ENCODE data around the gene ZNF563. TPM values are rescaled to one million over a fixed set of nuclear protein-coding genes. Genes with fewer than 3 reads are reported as not detected.

The ZNF563 gene
- not detected in 5 replicates for total RNA-seq (2022; extraction: Qiagen RNA extraction; ENCODE audit: low read depth)

GRCh38 chr19:12333162-12334159 is at the start of gene ZNF563:
TSS of gene ZNF563 (minus strand) at chr19:12333633. CDS start at chr19:12333482, 151 bp downstream.

GRCh38 chr19:12365236-12366162 is 32.1 kb upstream of the ZNF563 start, which contains the start of gene ZNF442:
TSS of gene ZNF442 (minus strand) at chr19:12365683. CDS start at chr19:12363631, 2,052 bp downstream.

GRCh38 chr19:12294249-12295158 is 38.9 kb downstream of the ZNF563 start, which contains the start of gene ZNF44:
TSS of gene ZNF44 (minus strand) at chr19:12294883. CDS start at chr19:12294694, 189 bp downstream.

Other genes with a start within 250 kb of the ZNF563 start
- gene ZNF20, start 193.3 kb downstream of the ZNF563 start, total RNA-seq (2022; extraction: Qiagen RNA extraction; ENCODE audit: low read depth): 0.20 TPM in 1 of 5 replicates, not detected in the others
- not detected in 5 replicates for gene ZNF625, start 176.9 kb downstream of the ZNF563 start, total RNA-seq (2022; extraction: Qiagen RNA extraction; ENCODE audit: low read depth)
- 1.2 to 2.0 TPM (median 1.3 TPM) in 5 replicates for gene ZNF136, start 170.5 kb downstream of the ZNF563 start, total RNA-seq (2022; extraction: Qiagen RNA extraction; ENCODE audit: low read depth)
- 0.38 to 1.3 TPM (median 0.59 TPM) in 5 replicates for gene ZNF44, start 38.8 kb downstream of the ZNF563 start, total RNA-seq (2022; extraction: Qiagen RNA extraction; ENCODE audit: low read depth)
- not detected in 5 replicates for gene ZNF442, start 32.0 kb upstream of the ZNF563 start, total RNA-seq (2022; extraction: Qiagen RNA extraction; ENCODE audit: low read depth)
- 1.5 to 2.1 TPM (median 1.7 TPM) in 5 replicates for gene ZNF799, start 67.6 kb upstream of the ZNF563 start, total RNA-seq (2022; extraction: Qiagen RNA extraction; ENCODE audit: low read depth)
- gene ZNF443, start 107.4 kb upstream of the ZNF563 start, total RNA-seq (2022; extraction: Qiagen RNA extraction; ENCODE audit: low read depth): 0.78 to 1.5 TPM (median 1.0 TPM) in 5 replicates
- 0.04 TPM in 1 of 5 replicates, not detected in the others for gene ZNF709, start 151.2 kb upstream of the ZNF563 start, total RNA-seq (2022; extraction: Qiagen RNA extraction; ENCODE audit: low read depth)
- 1.6 to 2.4 TPM (median 1.7 TPM) in 5 replicates for gene ZNF564, start 217.8 kb upstream of the ZNF563 start, total RNA-seq (2022; extraction: Qiagen RNA extraction; ENCODE audit: low read depth)

Measured in A549 treated with CpdA at 1 μM for 4 hours (cell line).